WTC11 (cell line): ENCODE data around the gene MMP7. TPM values are rescaled to one million over a fixed set of nuclear protein-coding genes. Genes with fewer than 3 reads are reported as not detected.

Experiments
- ATAC-seq: fragments of 200-7000 bp; cut with Tn5 transposase; 2 replicates; pipeline ENCODE4 v1.10.0; 2021; ENCODE audit warnings: mild to moderate bottlenecking, moderate library complexity
- CTCF ChIA-PET: fragments of 300-600 bp; sonication (Branson Sonifier 250); formaldehyde crosslinking; loops from one replicate; lab custom pipeline; 2021; ENCODE audit warnings: antibody characterized with exemption; lab: Charles Lee
- POLR2A ChIA-PET: fragments of 350-600 bp; sonication (Branson Sonifier 250); formaldehyde crosslinking; loops from one replicate; lab custom pipeline; 2021; ENCODE audit warnings: antibody characterized with exemption; lab: Charles Lee
- DNase-seq: peaks from one replicate; pipeline ENCODE4 v3.0.0; 2021; ENCODE audit warnings: low spot score
- H3K27ac Mint-ChIP-seq: 2 replicates; pipeline ENCODE4 v1.8.0; 2021; ENCODE audit warnings: mixed read lengths
- H3K27me3 Mint-ChIP-seq: 2 replicates; pipeline ENCODE4 v1.8.0; 2021; ENCODE audit warnings: low read depth, mild to moderate bottlenecking, moderate library complexity, mixed read lengths
- H3K36me3 Mint-ChIP-seq: 2 replicates; pipeline ENCODE4 v1.8.0; 2021; ENCODE audit warnings: mixed read lengths
- H3K4me1 Mint-ChIP-seq: 2 replicates; pipeline ENCODE4 v1.8.0; 2022; ENCODE audit warnings: mixed read lengths
- H3K4me3 Mint-ChIP-seq: 2 replicates; pipeline ENCODE4 v1.8.0; 2021; ENCODE audit warnings: mild to moderate bottlenecking, moderate library complexity, mixed read lengths
- H3K9me3 Mint-ChIP-seq: 2 replicates; pipeline ENCODE4 v1.8.0; 2021; ENCODE audit warnings: mixed read lengths
- ATF6 ChIP-seq: sonication (generic); formaldehyde crosslinking; IDR thresholded peaks from 2 replicates; pipeline ENCODE4 v1.8.1; 2023; ENCODE audit warnings: mild to moderate bottlenecking, missing genetic modification reagents
- E2F5 ChIP-seq: sonication (generic); formaldehyde crosslinking; IDR thresholded peaks from 2 replicates; pipeline ENCODE4 v1.8.1; 2022; ENCODE audit warnings: mild to moderate bottlenecking, moderate library complexity, missing genetic modification reagents
- EMX1 ChIP-seq: fragments of 250-450 bp; sonication (Bioruptor Pico); IDR thresholded peaks from 2 replicates; pipeline ENCODE4 v1.8.0; 2021; ENCODE audit warnings: mild to moderate bottlenecking
- FOXP1 ChIP-seq: sonication (generic); formaldehyde crosslinking; IDR thresholded peaks from 2 replicates; pipeline ENCODE4 v1.8.0; 2022; ENCODE audit warnings: missing genetic modification reagents, mild to moderate bottlenecking, moderate library complexity, borderline replicate concordance
- IRF2 ChIP-seq: sonication (generic); formaldehyde crosslinking; IDR thresholded peaks from 2 replicates; pipeline ENCODE4 v1.8.0; 2022; ENCODE audit warnings: low read depth, missing genetic modification reagents, borderline replicate concordance
- NR1H2 ChIP-seq: sonication (generic); formaldehyde crosslinking; IDR thresholded peaks from 2 replicates; pipeline ENCODE4 v1.9.0; 2021; ENCODE audit warnings: mild to moderate bottlenecking, moderate library complexity, missing genetic modification reagents
- NR2C2 ChIP-seq: sonication (generic); formaldehyde crosslinking; IDR thresholded peaks from 2 replicates; pipeline ENCODE4 v1.8.0; 2022; ENCODE audit warnings: mild to moderate bottlenecking, missing genetic modification reagents
- TCF7 ChIP-seq: sonication (generic); formaldehyde crosslinking; IDR thresholded peaks from 2 replicates; pipeline ENCODE4 v1.8.0; 2022; ENCODE audit warnings: mild to moderate bottlenecking, low read depth, missing genetic modification reagents, moderate library complexity
- USF2 ChIP-seq: sonication (generic); formaldehyde crosslinking; IDR thresholded peaks from 2 replicates; pipeline ENCODE4 v1.8.1; 2023; ENCODE audit warnings: mild to moderate bottlenecking, missing genetic modification reagents, moderate library complexity
- ZNF232 ChIP-seq: sonication (generic); formaldehyde crosslinking; IDR thresholded peaks from 2 replicates; pipeline ENCODE4 v1.8.0; 2022; ENCODE audit warnings: mild to moderate bottlenecking, missing genetic modification reagents
- ZNF281 ChIP-seq: sonication (generic); formaldehyde crosslinking; IDR thresholded peaks from 2 replicates; pipeline ENCODE4 v1.8.0; 2023; ENCODE audit warnings: mild to moderate bottlenecking, missing genetic modification reagents
- ZNF425 ChIP-seq: fragments of 250-450 bp; sonication (Bioruptor Pico); conservative IDR thresholded peaks from 2 replicates; pipeline ENCODE4 v1.9.0; 2021; ENCODE audit warnings: mild to moderate bottlenecking
- total RNA-seq: library from RNA; stranded (reverse); gene quantifications from 3 replicates; pipeline ENCODE4 v1.2.3, GENCODE V29; 2021
- TF ChIP-seq, protein P1 (sequence below): sonication (generic); formaldehyde crosslinking; IDR thresholded peaks from 2 replicates; pipeline ENCODE4 v1.8.0; 2022; ENCODE audit warnings: mild to moderate bottlenecking, missing genetic modification reagents
- TF ChIP-seq, protein P2 (sequence below): fragments of 250-450 bp; sonication (Bioruptor Pico); IDR thresholded peaks from 2 replicates; pipeline ENCODE4 v1.9.0; 2021; ENCODE audit warnings: moderate library complexity, mild to moderate bottlenecking, inconsistent platforms, borderline replicate concordance
- TF ChIP-seq, protein P3 (sequence below): fragments of 250-450 bp; sonication (Bioruptor Pico); IDR thresholded peaks from 2 replicates; pipeline ENCODE4 v2.1.2; 2022; ENCODE audit warnings: mild to moderate bottlenecking, moderate library complexity
- TF ChIP-seq, protein P4 (sequence below): sonication (generic); formaldehyde crosslinking; conservative IDR thresholded peaks from 2 replicates; pipeline ENCODE4 v1.8.1; 2023; ENCODE audit warnings: mild to moderate bottlenecking, low read depth, missing genetic modification reagents, moderate library complexity

MMP7 gene
- total RNA-seq, 1 experiment from 2014 or later = 0.50 TPM

GRCh38 chr11:102555091-102555490, 24.5 kb upstream of the MMP7 start:
- ATAC-seq = no peak
- Mint-ChIP-seq H3K4me1 (peaks cover 50% of the 10 kb centered on the region), H3K9me3 (no peaks in the 10 kb centered on the region), H3K27me3 (peaks cover 11% of the 10 kb centered on the region), H3K27ac (no peak overlapping the region), H3K36me3 (no peaks in the 10 kb centered on the region), H3K4me3 (no peak overlapping the region)
- no peak for DNase-seq
- ChIA-PET CTCF (no interaction called here), POLR2A (no interaction called here)
- no peak for TF ChIP-seq ATF6 (CRISPR knock-in tag)
- no peak for TF ChIP-seq NR1H2 (CRISPR knock-in tag)
- TF ChIP-seq, protein P1, sequence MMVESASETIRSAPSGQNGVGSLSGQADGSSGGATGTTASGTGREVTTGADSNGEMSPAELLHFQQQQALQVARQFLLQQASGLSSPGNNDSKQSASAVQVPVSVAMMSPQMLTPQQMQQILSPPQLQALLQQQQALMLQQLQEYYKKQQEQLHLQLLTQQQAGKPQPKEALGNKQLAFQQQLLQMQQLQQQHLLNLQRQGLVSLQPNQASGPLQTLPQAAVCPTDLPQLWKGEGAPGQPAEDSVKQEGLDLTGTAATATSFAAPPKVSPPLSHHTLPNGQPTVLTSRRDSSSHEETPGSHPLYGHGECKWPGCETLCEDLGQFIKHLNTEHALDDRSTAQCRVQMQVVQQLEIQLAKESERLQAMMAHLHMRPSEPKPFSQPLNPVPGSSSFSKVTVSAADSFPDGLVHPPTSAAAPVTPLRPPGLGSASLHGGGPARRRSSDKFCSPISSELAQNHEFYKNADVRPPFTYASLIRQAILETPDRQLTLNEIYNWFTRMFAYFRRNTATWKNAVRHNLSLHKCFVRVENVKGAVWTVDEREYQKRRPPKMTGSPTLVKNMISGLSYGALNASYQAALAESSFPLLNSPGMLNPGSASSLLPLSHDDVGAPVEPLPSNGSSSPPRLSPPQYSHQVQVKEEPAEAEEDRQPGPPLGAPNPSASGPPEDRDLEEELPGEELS (CRISPR knock-in tag) = no peak
- no peak for TF ChIP-seq NR2C2 (CRISPR knock-in tag)
- TF ChIP-seq, protein P2, sequence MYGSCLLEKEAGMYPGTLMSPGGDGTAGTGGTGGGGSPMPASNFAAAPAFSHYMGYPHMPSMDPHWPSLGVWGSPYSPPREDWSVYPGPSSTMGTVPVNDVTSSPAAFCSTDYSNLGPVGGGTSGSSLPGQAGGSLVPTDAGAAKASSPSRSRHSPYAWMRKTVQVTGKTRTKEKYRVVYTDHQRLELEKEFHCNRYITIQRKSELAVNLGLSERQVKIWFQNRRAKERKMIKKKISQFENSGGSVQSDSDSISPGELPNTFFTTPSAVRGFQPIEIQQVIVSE = no peak
- TF ChIP-seq ZNF281 (CRISPR knock-in tag) = no peak
- no peak for TF ChIP-seq E2F5
- no peak for TF ChIP-seq EMX1 (CRISPR knock-in tag)
- no peak for TF ChIP-seq USF2 (CRISPR knock-in tag)
- TF ChIP-seq ZNF232 (CRISPR knock-in tag) = no peak
- no peak for TF ChIP-seq ZNF425 (CRISPR knock-in tag)
- no peak for TF ChIP-seq TCF7 (CRISPR knock-in tag)
- TF ChIP-seq, protein P3, sequence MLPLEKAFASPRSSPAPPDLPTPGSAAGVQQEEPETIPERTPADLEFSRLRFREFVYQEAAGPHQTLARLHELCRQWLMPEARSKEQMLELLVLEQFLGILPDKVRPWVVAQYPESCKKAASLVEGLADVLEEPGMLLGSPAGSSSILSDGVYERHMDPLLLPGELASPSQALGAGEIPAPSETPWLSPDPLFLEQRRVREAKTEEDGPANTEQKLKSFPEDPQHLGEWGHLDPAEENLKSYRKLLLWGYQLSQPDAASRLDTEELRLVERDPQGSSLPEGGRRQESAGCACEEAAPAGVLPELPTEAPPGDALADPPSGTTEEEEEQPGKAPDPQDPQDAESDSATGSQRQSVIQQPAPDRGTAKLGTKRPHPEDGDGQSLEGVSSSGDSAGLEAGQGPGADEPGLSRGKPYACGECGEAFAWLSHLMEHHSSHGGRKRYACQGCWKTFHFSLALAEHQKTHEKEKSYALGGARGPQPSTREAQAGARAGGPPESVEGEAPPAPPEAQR (CRISPR knock-in tag) = no peak
- TF ChIP-seq, protein P4, sequence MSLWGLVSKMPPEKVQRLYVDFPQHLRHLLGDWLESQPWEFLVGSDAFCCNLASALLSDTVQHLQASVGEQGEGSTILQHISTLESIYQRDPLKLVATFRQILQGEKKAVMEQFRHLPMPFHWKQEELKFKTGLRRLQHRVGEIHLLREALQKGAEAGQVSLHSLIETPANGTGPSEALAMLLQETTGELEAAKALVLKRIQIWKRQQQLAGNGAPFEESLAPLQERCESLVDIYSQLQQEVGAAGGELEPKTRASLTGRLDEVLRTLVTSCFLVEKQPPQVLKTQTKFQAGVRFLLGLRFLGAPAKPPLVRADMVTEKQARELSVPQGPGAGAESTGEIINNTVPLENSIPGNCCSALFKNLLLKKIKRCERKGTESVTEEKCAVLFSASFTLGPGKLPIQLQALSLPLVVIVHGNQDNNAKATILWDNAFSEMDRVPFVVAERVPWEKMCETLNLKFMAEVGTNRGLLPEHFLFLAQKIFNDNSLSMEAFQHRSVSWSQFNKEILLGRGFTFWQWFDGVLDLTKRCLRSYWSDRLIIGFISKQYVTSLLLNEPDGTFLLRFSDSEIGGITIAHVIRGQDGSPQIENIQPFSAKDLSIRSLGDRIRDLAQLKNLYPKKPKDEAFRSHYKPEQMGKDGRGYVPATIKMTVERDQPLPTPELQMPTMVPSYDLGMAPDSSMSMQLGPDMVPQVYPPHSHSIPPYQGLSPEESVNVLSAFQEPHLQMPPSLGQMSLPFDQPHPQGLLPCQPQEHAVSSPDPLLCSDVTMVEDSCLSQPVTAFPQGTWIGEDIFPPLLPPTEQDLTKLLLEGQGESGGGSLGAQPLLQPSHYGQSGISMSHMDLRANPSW = no peak
- no peak for TF ChIP-seq FOXP1
- no peak for TF ChIP-seq IRF2 (CRISPR knock-in tag)
